Ascending aorta (tissue), 2 donors: Measurements from ENCODE around the gene TBC1D20. TPM values are rescaled to one million over a fixed set of nuclear protein-coding genes. Genes with fewer than 3 reads are reported as not detected.
A peak's percentile ranks its signal among the peaks of the same experiment; 100 is the strongest.
"Not testable (repeated sequence)": the region's sequence is repeated elsewhere in the genome, so short reads cannot be mapped to it uniquely, and the experiment has no call there.

Experiments
- DNase-seq, 2 donors: peaks; one replicate each; pipeline ENCODE4 v3.0.0-alpha.2; 2019; ENCODE audit warnings: low spot score in 2 of 2
- H3K27ac ChIP-seq, 2 donors: fragments of 200-600 bp; sonication (generic); one replicate each; pipeline ENCODE4 v1.5.1; 2016 to 2017; ENCODE audit warnings: mild to moderate bottlenecking in 1 of 2
- H3K27me3 ChIP-seq: fragments of 200-600 bp; sonication (generic); one replicate; pipeline ENCODE4 v1.5.1; 2017
- H3K36me3 ChIP-seq, 2 donors: fragments of 200-600 bp; sonication (generic); one replicate each; pipeline ENCODE4 v1.5.1; 2016
- H3K4me1 ChIP-seq, 2 donors: fragments of 200-600 bp; sonication (generic); one replicate each; pipeline ENCODE4 v1.5.1; 2016 to 2017; ENCODE audit warnings: mild to moderate bottlenecking in 1 of 2
- H3K4me3 ChIP-seq, 2 donors: fragments of 200-600 bp; sonication (generic); one replicate each; pipeline ENCODE4 v1.5.1; 2016 to 2017; ENCODE audit warnings: mild to moderate bottlenecking in 1 of 2
- H3K9me3 ChIP-seq, 2 donors: fragments of 200-600 bp; sonication (generic); one replicate each; pipeline ENCODE4 v1.5.1; 2016
- CTCF ChIP-seq, 3 experiments: fragments of 200-600 bp in 2 of 3; fragments of 450-650 bp in 1 of 3; sonication (generic) in 2 of 3; IDR thresholded peaks; one replicate each; pipeline ENCODE4 v1.5.1; 2016 to 2019; ENCODE audit warnings: antibody characterized with exemption in 3 of 3, mild to moderate bottlenecking in 1 of 3, moderate library complexity in 1 of 3
- intact Hi-C: fragments of 100-400 bp; cut with DNase I; formaldehyde crosslinking; loops from one replicate; pipeline ENCODE4 v1.15.1; 2023
- total RNA-seq: library from RNA; depleted of rRNA; stranded (reverse); fragments of >200 nt; gene quantifications from one replicate; pipeline ENCODE4 v1.1.0, GENCODE V29; 2016

The TBC1D20 gene
- total RNA-seq = 32.5 TPM

- peak in 2 of 3 experiments; percentile 27 to 30 for TF ChIP-seq CTCF (IDR thresholded peaks at IDR 0.05)
- peak within 1 kb of the TSS; percentile 87 to 96 for H3K27ac ChIP-seq
- intact Hi-C loops = loop anchor here (1.0 to 10.0 kb wide), 6 partner anchors 16 to 198 kb away; partner anchors contain the start of genes CSNK2A1, NRSN2, RBCK1 and SRXN1
- DNase-seq = peak; percentile 24 to 86
- no peaks in the 10 kb centered on the region for H3K9me3 ChIP-seq
- no peaks in the 10 kb centered on the region for H3K27me3 ChIP-seq
- peaks cover 0 to 16% of the 10 kb centered on the region in 2 donors for H3K4me1 ChIP-seq
- no peaks in the 10 kb centered on the region for H3K36me3 ChIP-seq
- H3K4me3 ChIP-seq = peak within 1 kb of the TSS; percentile 84 to 96
Observed at GRCh38 chr20:462199-462991, at the start of gene TBC1D20. Gene TBC1D20 (minus strand): TSS chr20:462533. CDS start chr20:462405, 128 bp downstream.

GRCh38 chr20:510328-511057 lies 48.2 kb upstream of the TBC1D20 start:
- intact Hi-C loops, DNase-seq, H3K4me3 ChIP-seq, H3K4me1 ChIP-seq, H3K27ac ChIP-seq, H3K27me3 ChIP-seq, H3K9me3 ChIP-seq: not testable (repeated sequence)
- peaks cover 14 to 20% of the 10 kb centered on the region in 2 donors for H3K36me3 ChIP-seq

- H3K4me1 ChIP-seq, H3K27ac ChIP-seq, H3K27me3 ChIP-seq, DNase-seq, intact Hi-C loops, H3K9me3 ChIP-seq, H3K4me3 ChIP-seq: not testable (repeated sequence)
- peaks cover 27 to 35% of the 10 kb centered on the region in 2 donors for H3K36me3 ChIP-seq
Observed at GRCh38 chr20:508364-508787, 46.0 kb upstream of the TBC1D20 start.

- no peak overlapping the region for H3K27ac ChIP-seq
- peaks cover 33 to 41% of the 10 kb centered on the region in 2 donors for H3K36me3 ChIP-seq
- DNase-seq = no peak
- no peaks in the 10 kb centered on the region for H3K4me1 ChIP-seq
- TF ChIP-seq CTCF (IDR thresholded peaks at IDR 0.05) = no peak
- intact Hi-C loops = no loop called here
- no peaks in the 10 kb centered on the region for H3K27me3 ChIP-seq
- H3K4me3 ChIP-seq = no peak overlapping the region
- H3K9me3 ChIP-seq = no peaks in the 10 kb centered on the region
Observed at GRCh38 chr20:507761-508332, 45.5 kb upstream of the TBC1D20 start.

- DNase-seq = no peak
- intact Hi-C loops = no loop called here
- Histone ChIP-seq H3K4me1 (no peaks in the 10 kb centered on the region), H3K27ac (no peak overlapping the region), H3K9me3 (no peaks in the 10 kb centered on the region), H3K4me3 (no peak overlapping the region), H3K27me3 (no peaks in the 10 kb centered on the region), H3K36me3 (peaks cover 36 to 47% of the 10 kb centered on the region in 2 donors)
- no peak for TF ChIP-seq CTCF (IDR thresholded peaks at IDR 0.05)
Observed at GRCh38 chr20:507006-507758, 44.8 kb upstream of the TBC1D20 start.

- Histone ChIP-seq H3K4me3 (no peak overlapping the region), H3K36me3 (peaks cover 44 to 68% of the 10 kb centered on the region in 2 donors), H3K27me3 (no peaks in the 10 kb centered on the region), H3K27ac (no peak overlapping the region), H3K4me1 (no peaks in the 10 kb centered on the region), H3K9me3 (no peaks in the 10 kb centered on the region)
- no peak for DNase-seq
- intact Hi-C loops = no loop called here
- TF ChIP-seq CTCF (IDR thresholded peaks at IDR 0.05) = no peak
Observed at GRCh38 chr20:504632-505075, 42.3 kb upstream of the TBC1D20 start.
